WTC11 (cell line): ENCODE measurements around the gene MYO7B.

Experiments
- CREB1 ChIP-seq: sonication (generic); formaldehyde crosslinking; IDR thresholded peaks from 2 replicates; pipeline ENCODE4 v1.8.0; 2023; ENCODE audit warnings: mild to moderate bottlenecking, missing genetic modification reagents
- CTCF ChIP-seq: fragments of 200-600 bp; IDR thresholded peaks from 2 replicates; pipeline ENCODE4 v1.8.0; 2022; ENCODE audit warnings: antibody characterized with exemption
- ETV6 ChIP-seq: sonication (generic); formaldehyde crosslinking; IDR thresholded peaks from 2 replicates; pipeline ENCODE4 v1.8.1; 2022; ENCODE audit warnings: mild to moderate bottlenecking, missing genetic modification reagents
- GABPB1 ChIP-seq: sonication (generic); formaldehyde crosslinking; IDR thresholded peaks from 2 replicates; pipeline ENCODE4 v1.8.1; 2023; ENCODE audit warnings: mild to moderate bottlenecking, missing genetic modification reagents
- NFATC4 ChIP-seq: fragments of 250-450 bp; sonication (Bioruptor Pico); IDR thresholded peaks from 2 replicates; pipeline ENCODE4 v1.9.0; 2021; ENCODE audit warnings: mild to moderate bottlenecking
- NR2C2 ChIP-seq: sonication (generic); formaldehyde crosslinking; IDR thresholded peaks from 2 replicates; pipeline ENCODE4 v1.8.0; 2022; ENCODE audit warnings: mild to moderate bottlenecking, missing genetic modification reagents
- SMAD4 ChIP-seq: sonication (generic); formaldehyde crosslinking; IDR thresholded peaks from 2 replicates; pipeline ENCODE4 v1.8.0; 2022; ENCODE audit warnings: mild to moderate bottlenecking, missing genetic modification reagents
- SP1 ChIP-seq: sonication (generic); formaldehyde crosslinking; conservative IDR thresholded peaks from 2 replicates; pipeline ENCODE4 v1.8.1; 2022; ENCODE audit warnings: missing genetic modification reagents
- ZNF423 ChIP-seq: fragments of 250-450 bp; sonication (Bioruptor Pico); IDR thresholded peaks from 2 replicates; pipeline ENCODE4 v2.1.2; 2022; ENCODE audit warnings: mild to moderate bottlenecking, moderate library complexity
- ZNF512 ChIP-seq: sonication (generic); formaldehyde crosslinking; IDR thresholded peaks from 2 replicates; pipeline ENCODE4 v1.8.1; 2022; ENCODE audit warnings: missing genetic modification reagents, borderline replicate concordance

- TF ChIP-seq CTCF (no peak), SMAD4 (no peak), ETV6 (CRISPR knock-in tag) (no peak), ZNF512 (CRISPR knock-in tag) (no peak), CREB1 (CRISPR knock-in tag) (no peak), ZNF423 (CRISPR knock-in tag) (no peak), SP1 (CRISPR knock-in tag) (no peak), NFATC4 (CRISPR knock-in tag) (no peak), NR2C2 (CRISPR knock-in tag) (no peak), GABPB1 (CRISPR knock-in tag) (no peak)
Observed at GRCh38 chr2:127560201-127560930, 24.9 kb downstream of the MYO7B start.
